SU-DHL-6 (cell line): ENCODE measurements around the gene HCFC1R1.

Experiments
- H2AFZ ChIP-seq: fragments of 200-600 bp; sonication (generic); 2 replicates; pipeline ENCODE4 v1.6.1; 2014; ENCODE audit warnings: low read depth, mild to moderate bottlenecking, moderate library complexity, mixed read lengths, antibody characterized with exemption, low read length; ENCODE audit not compliant: severe bottlenecking
- H3F3A ChIP-seq: fragments of 200-600 bp; shearing (Covaris generic); 2 replicates; pipeline ENCODE4 v1.6.0; 2016; ENCODE audit warnings: antibody characterized with exemption, mild to moderate bottlenecking; ENCODE audit not compliant: insufficient read depth
- H3K27ac ChIP-seq: fragments of 200-600 bp; sonication (generic); 2 replicates; pipeline ENCODE4 v1.5.1; 2016; ENCODE audit warnings: low read depth, mild to moderate bottlenecking, low read length, moderate library complexity, mixed read lengths
- H3K27me3 ChIP-seq: fragments of 200-600 bp; sonication (generic), shearing (Covaris generic); 2 replicates; pipeline ENCODE4 v1.6.0; 2014; ENCODE audit warnings: mild to moderate bottlenecking, low read length
- H3K36me3 ChIP-seq: fragments of 200-600 bp; sonication (generic); 2 replicates; pipeline ENCODE4 v1.6.1; 2014; ENCODE audit warnings: mild to moderate bottlenecking, low read length, mixed read lengths
- H3K4me2 ChIP-seq: fragments of 300-600, 200-600 bp; shearing (Covaris generic), sonication (generic); 2 replicates; pipeline ENCODE4 v1.6.0; 2014; ENCODE audit warnings: low read length, low read depth, mild to moderate bottlenecking; ENCODE audit not compliant: poor library complexity, severe bottlenecking
- H3K4me3 ChIP-seq: fragments of 200-600 bp; sonication (generic); 2 replicates; pipeline ENCODE4 v1.5.1; 2014; ENCODE audit warnings: antibody characterized with exemption, low read length, mild to moderate bottlenecking, mixed read lengths; ENCODE audit not compliant: insufficient read depth, poor library complexity, severe bottlenecking
- H3K79me2 ChIP-seq: fragments of 200-600 bp; sonication (generic); 2 replicates; pipeline ENCODE4 v1.6.1; 2014; ENCODE audit warnings: mild to moderate bottlenecking, low read length, moderate library complexity; ENCODE audit not compliant: insufficient read depth
- H3K9ac ChIP-seq: fragments of 200-600 bp; sonication (generic); 2 replicates; pipeline ENCODE4 v1.7.0; 2014; ENCODE audit warnings: mild to moderate bottlenecking, low read length
- H3K9me2 ChIP-seq: fragments of 200-600 bp; sonication (generic); replicated peaks from 2 replicates; pipeline ENCODE4 v1.6.1; 2014; ENCODE audit warnings: low read length; ENCODE audit not compliant: insufficient read depth
- H3K9me3 ChIP-seq: fragments of 200-600 bp; sonication (generic); 2 replicates; pipeline ENCODE4 v1.6.1; 2014; ENCODE audit warnings: low read length, mixed read lengths; ENCODE audit not compliant: insufficient read depth
- H4K20me1 ChIP-seq: fragments of 200-600 bp; sonication (generic); 2 replicates; pipeline ENCODE4 v1.6.1; 2014; ENCODE audit warnings: low read depth, mild to moderate bottlenecking, antibody characterized with exemption, low read length, moderate library complexity, mixed read lengths
- CTCF ChIP-seq: fragments of 200-600 bp; sonication (generic); IDR thresholded peaks from one replicate; pipeline ENCODE4 v1.5.1; 2017; ENCODE audit warnings: antibody characterized with exemption, mild to moderate bottlenecking, low read length, moderate library complexity; ENCODE audit not compliant: insufficient read depth, poor library complexity, severe bottlenecking
- EZH2phosphoT487 ChIP-seq: fragments of 200-600 bp; sonication (generic), shearing (Covaris generic); conservative IDR thresholded peaks from 2 replicates; pipeline ENCODE4 v1.6.1; 2018; ENCODE audit warnings: mild to moderate bottlenecking, antibody characterized with exemption, low read length, moderate library complexity, mixed read lengths

The HCFC1R1 gene

DNA sequence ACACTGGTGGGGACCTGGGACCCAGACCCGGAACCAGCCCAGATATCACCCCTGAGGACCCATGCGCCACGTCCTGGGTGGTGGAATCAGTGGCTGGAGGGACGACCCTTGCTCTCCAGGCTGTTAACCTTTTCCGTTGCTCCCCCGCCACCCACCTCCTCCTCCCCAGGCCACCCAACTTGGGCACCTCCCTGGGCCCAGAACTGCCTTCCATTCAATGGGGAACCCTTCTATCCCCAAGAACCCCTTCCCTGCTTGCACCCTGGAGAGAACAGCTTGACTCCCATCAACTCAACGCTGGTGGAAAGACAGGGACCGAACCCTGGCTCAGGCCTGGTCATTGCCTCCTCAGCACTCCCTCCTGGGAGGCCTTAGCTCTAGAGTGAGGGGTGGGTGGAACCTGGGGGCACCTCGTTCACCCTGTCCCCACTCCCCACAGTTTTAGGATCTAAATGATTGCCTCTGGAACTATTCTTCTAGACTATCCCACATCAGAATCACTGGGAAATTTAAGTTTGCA lies 36.0 kb upstream of the HCFC1R1 start:
- no peak for TF ChIP-seq CTCF
- no peak for TF ChIP-seq EZH2phosphoT487
- 0 out of 2 replicates have a peak, but pooled peaks cover 4% of the 10 kb centered on the region for H3F3A ChIP-seq
- H3K27ac ChIP-seq = no peak overlapping the region
- H3K9me2 ChIP-seq = no peaks in the 10 kb centered on the region
- no peaks in the 10 kb centered on the region for H3K36me3 ChIP-seq
- H3K4me2 ChIP-seq = peak overlapping the region; percentile 57
- no peaks in the 10 kb centered on the region for H3K79me2 ChIP-seq
- H3K9me3 ChIP-seq = no peaks in the 10 kb centered on the region
- H2AFZ ChIP-seq = peak overlapping the region; percentile 49
- peak overlapping the region; percentile 35 for H3K4me3 ChIP-seq
- H3K27me3 ChIP-seq = no peaks in the 10 kb centered on the region
- peak overlapping the region; percentile 96 for H3K9ac ChIP-seq
- H4K20me1 ChIP-seq = no peaks in the 10 kb centered on the region

- Histone ChIP-seq H3K4me2 (peak overlapping the region; percentile 57), H3F3A (0 out of 2 replicates have a peak, but pooled peaks cover 4% of the 10 kb centered on the region), H3K4me3 (peak overlapping the region; percentile 81), H3K9me3 (no peaks in the 10 kb centered on the region), H3K79me2 (no peaks in the 10 kb centered on the region), H3K27me3 (no peaks in the 10 kb centered on the region), H3K9me2 (no peaks in the 10 kb centered on the region), H3K27ac (peak overlapping the region; percentile 49; the same call in 1 of the 2 replicates), H2AFZ (peak overlapping the region; percentile 49), H3K9ac (peak overlapping the region; percentile 96), H4K20me1 (no peaks in the 10 kb centered on the region), H3K36me3 (no peaks in the 10 kb centered on the region)
- TF ChIP-seq CTCF (peak; percentile 67), EZH2phosphoT487 (no peak)
These were observed 35.4 kb upstream of the HCFC1R1 start for GRCh38 chr16:3059041-3059722.

DNA sequence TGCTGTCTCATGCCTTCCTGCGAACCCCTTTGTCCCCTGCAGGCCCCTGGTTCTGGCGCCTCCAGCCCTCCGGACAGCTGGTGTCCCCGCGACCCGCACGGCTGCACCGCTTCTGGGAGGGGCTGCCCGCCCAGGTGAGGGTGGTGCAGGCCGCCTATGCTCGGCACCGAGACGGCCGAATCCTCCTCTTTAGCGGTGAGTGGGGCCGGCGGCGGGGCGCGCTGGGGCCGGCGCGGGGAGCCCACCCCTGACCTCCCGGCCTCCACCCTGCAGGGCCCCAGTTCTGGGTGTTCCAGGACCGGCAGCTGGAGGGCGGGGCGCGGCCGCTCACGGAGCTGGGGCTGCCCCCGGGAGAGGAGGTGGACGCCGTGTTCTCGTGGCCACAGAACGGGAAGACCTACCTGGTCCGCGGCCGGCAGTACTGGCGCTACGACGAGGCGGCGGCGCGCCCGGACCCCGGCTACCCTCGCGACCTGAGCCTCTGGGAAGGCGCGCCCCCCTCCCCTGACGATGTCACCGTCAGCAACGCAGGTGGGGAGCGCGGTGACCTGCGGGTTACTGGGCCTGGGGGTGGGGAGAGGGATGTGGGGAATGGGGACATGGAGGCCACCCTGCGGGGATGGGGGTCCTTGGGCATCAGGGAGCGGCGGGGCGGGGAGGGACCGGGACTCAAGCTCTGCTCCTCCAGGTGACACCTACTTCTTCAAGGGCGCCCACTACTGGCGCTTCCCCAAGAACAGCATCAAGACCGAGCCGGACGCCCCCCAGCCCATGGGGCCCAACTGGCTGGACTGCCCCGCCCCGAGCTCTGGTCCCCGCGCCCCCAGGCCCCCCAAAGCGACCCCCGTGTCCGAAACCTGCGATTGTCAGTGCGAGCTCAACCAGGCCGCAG lies 34.6 kb upstream of the HCFC1R1 start:
- Histone ChIP-seq H3K79me2 (no peaks in the 10 kb centered on the region), H3K36me3 (no peaks in the 10 kb centered on the region), H3K9me2 (no peaks in the 10 kb centered on the region), H3K27ac (peak overlapping the region; percentile 49; the same call in 1 of the 2 replicates), H3F3A (0 out of 2 replicates have a peak, but pooled peaks cover 4% of the 10 kb centered on the region), H3K9me3 (no peaks in the 10 kb centered on the region), H3K27me3 (no peaks in the 10 kb centered on the region), H2AFZ (peak overlapping the region; percentile 49), H4K20me1 (no peaks in the 10 kb centered on the region), H3K9ac (peak overlapping the region; percentile 96), H3K4me3 (peak overlapping the region; percentile 81), H3K4me2 (peak overlapping the region; percentile 57)
- no peak for TF ChIP-seq CTCF
- no peak for TF ChIP-seq EZH2phosphoT487
